CD14-positive monocyte (primary cell): ENCODE results near the gene KIRREL3. TPM values are rescaled to one million over a fixed set of nuclear protein-coding genes. Genes with fewer than 3 reads are reported as not detected.

Source experiments
- DNase-seq, 3 donors: peaks; one replicate each; pipeline ENCODE4 v3.0.0-alpha.2; 2011 to 2022
- H2AFZ ChIP-seq: 2 replicates; pipeline ENCODE4 v1.6.0; 2012; ENCODE audit warnings: mild to moderate bottlenecking, low read depth, low read length, inconsistent platforms; ENCODE audit not compliant: insufficient read depth, poor library complexity, severe bottlenecking
- H3K27ac ChIP-seq, 2 donors: 1 replicate in 1 of 2; 2 replicates in 1 of 2; pipeline ENCODE4 v1.5.1; 2012 to 2013; ENCODE audit warnings: low read length in 2 of 2, control low read depth in 1 of 2, inconsistent platforms in 1 of 2, low read depth in 1 of 2, mild to moderate bottlenecking in 1 of 2
- H3K27me3 ChIP-seq, 2 donors: one replicate each; pipeline versions ENCODE4 v1.6.0 to v1.6.1; 2011 to 2013; ENCODE audit warnings: low read length in 2 of 2; ENCODE audit not compliant: control insufficient read depth in 2 of 2, insufficient read depth in 2 of 2
- H3K36me3 ChIP-seq, 2 donors: replicated peaks in 1 of 2; 1 replicate in 1 of 2; 2 replicates in 1 of 2; pipeline versions ENCODE4 v1.5.1 to v1.6.1; 2012 to 2013; ENCODE audit warnings: low read length in 2 of 2, control low read depth in 1 of 2, inconsistent platforms in 1 of 2, mild to moderate bottlenecking in 1 of 2; ENCODE audit not compliant: insufficient read depth in 2 of 2, control insufficient read depth in 1 of 2
- H3K4me1 ChIP-seq, 2 donors: 1 replicate in 1 of 2; 2 replicates in 1 of 2; pipeline versions ENCODE4 v1.5.1 to v1.6.1; 2012 to 2013; ENCODE audit warnings: low read length in 2 of 2, control low read depth in 1 of 2, inconsistent platforms in 1 of 2, mild to moderate bottlenecking in 1 of 2, moderate library complexity in 1 of 2; ENCODE audit not compliant: insufficient read depth in 2 of 2, control insufficient read depth in 1 of 2
- H3K4me2 ChIP-seq: replicated peaks from 2 replicates; pipeline ENCODE3; 2012; ENCODE audit warnings: low read length, moderate library complexity, mild to moderate bottlenecking; ENCODE audit not compliant: poor library complexity, severe bottlenecking; ENCODE audit errors: extremely low read depth
- H3K4me3 ChIP-seq, 3 experiments: fragments of 200-600 bp in 1 of 3; sonication (generic) in 1 of 3; replicated peaks in 1 of 3; 1 replicate in 2 of 3; 2 replicates in 1 of 3; pipeline ENCODE4 v1.5.1; 2011 to 2013; ENCODE audit warnings: low read length in 3 of 3, mild to moderate bottlenecking in 3 of 3, control low read depth in 2 of 3, low read depth in 2 of 3, inconsistent platforms in 1 of 3, moderate library complexity in 1 of 3
- H3K79me2 ChIP-seq: 2 replicates; pipeline ENCODE4 v1.6.0; 2012; ENCODE audit warnings: mild to moderate bottlenecking, control low read depth, inconsistent platforms, low read length, moderate library complexity; ENCODE audit not compliant: insufficient read depth
- H3K9ac ChIP-seq: 2 replicates; pipeline ENCODE4 v1.6.0; 2017; ENCODE audit warnings: low read length, mild to moderate bottlenecking; ENCODE audit not compliant: insufficient read depth, poor library complexity, severe bottlenecking
- H3K9me3 ChIP-seq, 2 donors: replicated peaks in 1 of 2; 1 replicate in 1 of 2; 2 replicates in 1 of 2; pipeline versions ENCODE4 v1.5.1 to v1.6.1; 2012 to 2013; ENCODE audit warnings: low read length in 2 of 2, control low read depth in 1 of 2; ENCODE audit not compliant: control insufficient read depth in 1 of 2, insufficient read depth in 1 of 2
- H4K20me1 ChIP-seq: 2 replicates; pipeline ENCODE4 v1.6.0; 2012; ENCODE audit warnings: mild to moderate bottlenecking, low read length, control low read depth, moderate library complexity; ENCODE audit not compliant: insufficient read depth
- H3K27ac Mint-ChIP-seq, 7 donors: one replicate each; pipeline ENCODE4 v1.8.0; 2020; ENCODE audit warnings: mild to moderate bottlenecking in 7 of 7, mixed read lengths in 7 of 7, moderate library complexity in 6 of 7, inconsistent platforms in 2 of 7
- H3K27me3 Mint-ChIP-seq, 3 donors: one replicate each; pipeline ENCODE4 v1.8.0; 2021 to 2022; ENCODE audit warnings: low read depth in 3 of 3, mild to moderate bottlenecking in 3 of 3, mixed read lengths in 3 of 3, moderate library complexity in 3 of 3, inconsistent platforms in 1 of 3
- H3K36me3 Mint-ChIP-seq, 2 donors: one replicate each; pipeline ENCODE4 v1.8.0; 2020; ENCODE audit warnings: mixed read lengths in 2 of 2, inconsistent platforms in 1 of 2, mild to moderate bottlenecking in 1 of 2
- H3K4me1 Mint-ChIP-seq: one replicate; pipeline ENCODE4 v1.8.0; 2020; ENCODE audit warnings: mild to moderate bottlenecking, mixed read lengths
- H3K4me3 Mint-ChIP-seq, 2 donors: one replicate each; pipeline ENCODE4 v1.8.0; 2020; ENCODE audit warnings: mild to moderate bottlenecking in 2 of 2, mixed read lengths in 2 of 2, moderate library complexity in 1 of 2
- H3K9me3 Mint-ChIP-seq, 7 donors: one replicate each; pipeline ENCODE4 v1.8.0; 2020 to 2022; ENCODE audit warnings: mixed read lengths in 7 of 7, mild to moderate bottlenecking in 6 of 7, moderate library complexity in 6 of 7, inconsistent platforms in 2 of 7
- WGBS: methylation state at CpG from one replicate; pipeline ENCODE4 v1.1.5; 2013; ENCODE audit warnings: missing lambda C conversion rate; ENCODE audit not compliant: insufficient coverage; 5-methylcytosine and 5-hydroxymethylcytosine counted together
- intact Hi-C, 2 donors: fragments of 100-400 bp; cut with micrococcal nuclease; formaldehyde crosslinking; loops; one replicate each; pipeline versions ENCODE4 v1.15.0 to v1.15.1; 2023
- polyA plus RNA-seq, 3 donors: library from polyadenylated mRNA; depleted of rRNA in 1 of 3; unstranded in 2 of 3; stranded (reverse) in 1 of 3; fragments of 300-500 nt in 2 of 3; fragments of >200 nt in 1 of 3; fragmentation: Illumina TruSeq in 2 of 3; gene quantifications; 1 replicate in 2 of 3; 2 replicates in 1 of 3; pipeline ENCODE4 v1.2.3, GENCODE V29; 2012 to 2021
- TF ChIP-seq, protein P1 (sequence below): fragments of 200-600 bp; IDR thresholded peaks from one replicate; pipeline ENCODE4 v1.8.0; 2022; ENCODE audit warnings: antibody characterized with exemption, mild to moderate bottlenecking

The KIRREL3 gene
- polyA plus RNA-seq, 3 donors, result not detected

DNA sequence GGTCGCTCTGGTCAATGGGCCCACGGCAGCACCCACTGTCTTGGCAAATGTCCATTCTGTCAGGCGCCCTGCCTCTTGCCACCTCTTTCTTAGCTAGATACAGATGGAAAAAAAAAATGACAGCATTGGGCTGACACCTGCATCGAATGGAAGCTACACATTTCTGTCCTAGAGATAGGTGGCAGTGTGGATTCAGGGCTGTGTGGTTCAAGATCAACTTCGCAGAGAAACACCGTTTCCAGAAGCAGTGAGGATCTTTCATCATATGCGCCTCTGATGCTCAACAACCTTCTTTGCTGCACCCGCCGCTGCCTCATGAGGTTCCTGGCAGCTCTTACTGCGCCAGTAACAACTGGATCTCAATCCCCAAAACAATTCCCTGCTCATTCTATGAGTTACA, 236.3 kb downstream of the KIRREL3 start:
- Histone ChIP-seq H3K4me3 (no peak overlapping the region), H2AFZ (no peak overlapping the region), H3K27ac (no peak overlapping the region), H3K9me3 (no peaks in the 10 kb centered on the region), H3K4me2 (no peak overlapping the region), H3K36me3 (no peaks in the 10 kb centered on the region), H4K20me1 (no peaks in the 10 kb centered on the region), H3K4me1 (no peaks in the 10 kb centered on the region), H3K27me3 (no peaks in the 10 kb centered on the region), H3K9ac (no peak overlapping the region), H3K79me2 (no peaks in the 10 kb centered on the region)
- TF ChIP-seq, protein P1, sequence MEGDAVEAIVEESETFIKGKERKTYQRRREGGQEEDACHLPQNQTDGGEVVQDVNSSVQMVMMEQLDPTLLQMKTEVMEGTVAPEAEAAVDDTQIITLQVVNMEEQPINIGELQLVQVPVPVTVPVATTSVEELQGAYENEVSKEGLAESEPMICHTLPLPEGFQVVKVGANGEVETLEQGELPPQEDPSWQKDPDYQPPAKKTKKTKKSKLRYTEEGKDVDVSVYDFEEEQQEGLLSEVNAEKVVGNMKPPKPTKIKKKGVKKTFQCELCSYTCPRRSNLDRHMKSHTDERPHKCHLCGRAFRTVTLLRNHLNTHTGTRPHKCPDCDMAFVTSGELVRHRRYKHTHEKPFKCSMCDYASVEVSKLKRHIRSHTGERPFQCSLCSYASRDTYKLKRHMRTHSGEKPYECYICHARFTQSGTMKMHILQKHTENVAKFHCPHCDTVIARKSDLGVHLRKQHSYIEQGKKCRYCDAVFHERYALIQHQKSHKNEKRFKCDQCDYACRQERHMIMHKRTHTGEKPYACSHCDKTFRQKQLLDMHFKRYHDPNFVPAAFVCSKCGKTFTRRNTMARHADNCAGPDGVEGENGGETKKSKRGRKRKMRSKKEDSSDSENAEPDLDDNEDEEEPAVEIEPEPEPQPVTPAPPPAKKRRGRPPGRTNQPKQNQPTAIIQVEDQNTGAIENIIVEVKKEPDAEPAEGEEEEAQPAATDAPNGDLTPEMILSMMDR, result no peak
- 85% methylated on average over 9 of the region's 10 CpGs for WGBS
- Mint-ChIP-seq H3K36me3 (no peaks in the 10 kb centered on the region), H3K4me1 (no peaks in the 10 kb centered on the region), H3K9me3 (peaks cover 0 to 3% (median 0%) of the 10 kb centered on the region in 7 donors), H3K27me3 (peaks cover 0 to 5% (median 2%) of the 10 kb centered on the region in 3 donors), H3K4me3 (no peak overlapping the region), H3K27ac (no peak overlapping the region)
- intact Hi-C loops, result no loop called here
- no peak for DNase-seq

- Mint-ChIP-seq H3K4me1 (no peaks in the 10 kb centered on the region), H3K9me3 (peaks cover 0 to 3% (median under 1%) of the 10 kb centered on the region in 7 donors), H3K4me3 (no peak overlapping the region), H3K27ac (no peak overlapping the region), H3K27me3 (peaks cover 0 to 2% (median 1%) of the 10 kb centered on the region in 3 donors), H3K36me3 (no peaks in the 10 kb centered on the region)
- H3K4me1 ChIP-seq, result no peaks in the 10 kb centered on the region
- H3K9me3 ChIP-seq, result no peaks in the 10 kb centered on the region
- no peaks in the 10 kb centered on the region for H3K79me2 ChIP-seq
- no peak overlapping the region for H2AFZ ChIP-seq
- H3K27me3 ChIP-seq, result no peaks in the 10 kb centered on the region
- WGBS, result 100% methylated on average over 1 of the region's 2 CpGs
- H4K20me1 ChIP-seq, result no peaks in the 10 kb centered on the region
- DNase-seq, result no peak
- H3K27ac ChIP-seq, result no peak overlapping the region
- intact Hi-C loops, result no loop called here
- TF ChIP-seq, protein P1, result no peak
- H3K9ac ChIP-seq, result no peak overlapping the region
- no peak overlapping the region for H3K4me2 ChIP-seq
- H3K36me3 ChIP-seq, result no peaks in the 10 kb centered on the region
- no peak overlapping the region for H3K4me3 ChIP-seq
Measured at GRCh38 chr11:126756855-126757254, 243.7 kb downstream of the KIRREL3 start.
